ENCODE data around the gene SEZ6L2.
A peak's percentile ranks its signal among the peaks of the same experiment; 100 is the strongest.

SEZ6L2 gene

DNA sequence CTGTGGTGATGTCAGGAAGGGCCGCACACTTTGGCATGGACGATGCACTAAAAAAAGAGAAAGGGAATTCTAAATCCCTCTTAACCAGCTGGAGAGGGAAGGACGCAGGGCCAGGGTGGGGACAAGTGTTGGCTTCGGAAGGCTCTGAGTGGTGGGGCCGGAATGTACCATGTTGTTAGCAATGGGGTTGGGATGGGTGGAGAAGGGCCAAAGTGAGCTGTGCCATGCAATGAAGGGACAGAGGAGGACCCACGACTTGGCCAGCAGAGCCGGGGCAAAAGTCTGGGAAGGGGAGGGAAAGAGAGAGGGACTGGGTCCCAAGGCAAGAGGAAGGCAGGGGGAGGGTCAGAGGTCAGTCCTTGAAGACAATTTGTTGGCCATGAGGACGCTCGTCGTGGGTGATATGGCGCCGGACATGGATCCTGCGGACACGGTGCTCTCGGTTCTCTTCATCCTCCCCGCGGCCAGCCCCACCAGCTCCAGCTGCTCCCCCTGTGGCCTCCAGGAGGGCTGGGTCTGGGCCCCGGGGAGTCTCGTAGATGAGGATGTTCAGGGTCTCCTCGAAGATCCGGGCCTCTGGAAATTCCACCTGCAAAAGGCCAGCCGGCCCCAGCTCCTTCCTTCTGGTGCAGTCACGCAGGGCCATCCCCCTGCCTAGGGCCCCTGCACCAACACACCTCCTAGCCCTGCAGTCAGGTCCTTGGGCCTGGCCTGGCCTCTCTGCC is 7.3 kb upstream of the SEZ6L2 start:
- no peak overlapping the region for H3K27ac ChIP-seq

GRCh38 chr16:29905668-29906067 is 6.3 kb upstream of the SEZ6L2 start:
- no peak overlapping the region for H3K9ac ChIP-seq (ENCODE audit: insufficient read length)
- no peak for DNase-seq (ENCODE audit: low read depth, low spot score)
- TF ChIP-seq EZH2 (IDR thresholded peaks at IDR 0.05) (no peak), FOXP2 (optimal IDR thresholded peaks at IDR 0.05; ENCODE audit: control extremely low read depth, extremely low read length, insufficient read depth) (no peak), POLR2AphosphoS5 (IDR thresholded peaks at IDR 0.05; ENCODE audit: borderline replicate concordance, low read depth, low read length) (no peak)
- H3K4me3 ChIP-seq, result no peak overlapping the region
- no peaks in the 10 kb centered on the region for H3K9me3 ChIP-seq (ENCODE audit: low read depth, low read length)
- H3K36me3 ChIP-seq (ENCODE audit: insufficient read depth, low read length), result no peaks in the 10 kb centered on the region
- H3K27ac ChIP-seq, result no peak overlapping the region

More for the DNA sequence above, 7.3 kb upstream of the SEZ6L2 start:
- H3K36me3 ChIP-seq (ENCODE audit: insufficient read depth, low read length), result no peaks in the 10 kb centered on the region
- no peak for DNase-seq (ENCODE audit: low read depth, low spot score)
- H3K9me3 ChIP-seq (ENCODE audit: low read depth, low read length), result no peaks in the 10 kb centered on the region
- no peak overlapping the region for H3K9ac ChIP-seq (ENCODE audit: insufficient read length)
- TF ChIP-seq EZH2 (IDR thresholded peaks at IDR 0.05), result no peak
- TF ChIP-seq FOXP2 (optimal IDR thresholded peaks at IDR 0.05; ENCODE audit: control extremely low read depth, extremely low read length, insufficient read depth), result no peak
- no peak for TF ChIP-seq POLR2AphosphoS5 (IDR thresholded peaks at IDR 0.05; ENCODE audit: borderline replicate concordance, low read depth, low read length)
- H3K4me3 ChIP-seq, result no peak overlapping the region

GRCh38 chr16:29904947-29905346 is 5.6 kb upstream of the SEZ6L2 start:
- H3K4me3 ChIP-seq, result no peak overlapping the region
- no peak overlapping the region for H3K9ac ChIP-seq (ENCODE audit: insufficient read length)
- no peaks in the 10 kb centered on the region for H3K9me3 ChIP-seq (ENCODE audit: low read depth, low read length)
- no peak for DNase-seq (ENCODE audit: low read depth, low spot score)
- TF ChIP-seq POLR2AphosphoS5 (IDR thresholded peaks at IDR 0.05; ENCODE audit: borderline replicate concordance, low read depth, low read length) (no peak), FOXP2 (optimal IDR thresholded peaks at IDR 0.05; ENCODE audit: control extremely low read depth, extremely low read length, insufficient read depth) (no peak), EZH2 (IDR thresholded peaks at IDR 0.05) (no peak)
- H3K27ac ChIP-seq, result no peak overlapping the region
- no peaks in the 10 kb centered on the region for H3K36me3 ChIP-seq (ENCODE audit: insufficient read depth, low read length)

- Histone ChIP-seq H3K9me3 (ENCODE audit: low read depth, low read length) (no peaks in the 10 kb centered on the region), H3K4me3 (no peak overlapping the region), H3K36me3 (ENCODE audit: insufficient read depth, low read length) (no peaks in the 10 kb centered on the region), H3K27ac (no peak overlapping the region), H3K9ac (ENCODE audit: insufficient read length) (no peak overlapping the region)
- TF ChIP-seq POLR2AphosphoS5 (IDR thresholded peaks at IDR 0.05; ENCODE audit: borderline replicate concordance, low read depth, low read length), result no peak
- TF ChIP-seq EZH2 (IDR thresholded peaks at IDR 0.05), result no peak
- TF ChIP-seq FOXP2 (optimal IDR thresholded peaks at IDR 0.05; ENCODE audit: control extremely low read depth, extremely low read length, insufficient read depth), result no peak
- DNase-seq (ENCODE audit: low read depth, low spot score), result no peak
Observed at GRCh38 chr16:29903590-29903989, 4.2 kb upstream of the SEZ6L2 start.

DNA sequence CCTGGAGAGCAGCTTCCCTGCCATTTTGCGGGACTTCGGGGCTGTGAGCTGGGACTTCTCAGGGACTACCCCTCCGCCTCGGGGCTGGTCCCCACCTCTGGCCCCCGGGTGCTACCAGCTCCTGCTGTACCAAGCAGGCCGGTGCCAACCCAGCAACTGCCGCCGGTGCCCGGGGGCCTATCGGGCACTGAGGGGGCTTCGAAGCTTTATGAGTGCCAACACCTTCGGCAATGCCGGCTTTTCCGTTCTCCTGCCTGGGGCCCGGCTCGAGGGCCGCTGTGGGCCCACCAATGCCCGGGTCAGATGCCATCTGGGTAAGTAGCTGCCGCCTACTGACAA is 2.2 kb upstream of the SEZ6L2 start:
- H3K4me3 ChIP-seq, result no peak overlapping the region
- TF ChIP-seq POLR2AphosphoS5 (IDR thresholded peaks at IDR 0.05; ENCODE audit: borderline replicate concordance, low read depth, low read length) (no peak), FOXP2 (optimal IDR thresholded peaks at IDR 0.05; ENCODE audit: control extremely low read depth, extremely low read length, insufficient read depth) (no peak), EZH2 (IDR thresholded peaks at IDR 0.05) (no peak)
- H3K36me3 ChIP-seq (ENCODE audit: insufficient read depth, low read length), result no peaks in the 10 kb centered on the region
- H3K27ac ChIP-seq, result no peak overlapping the region
- no peak overlapping the region for H3K9ac ChIP-seq (ENCODE audit: insufficient read length)
- DNase-seq (ENCODE audit: low read depth, low spot score), result no peak
- no peaks in the 10 kb centered on the region for H3K9me3 ChIP-seq (ENCODE audit: low read depth, low read length)

DNA sequence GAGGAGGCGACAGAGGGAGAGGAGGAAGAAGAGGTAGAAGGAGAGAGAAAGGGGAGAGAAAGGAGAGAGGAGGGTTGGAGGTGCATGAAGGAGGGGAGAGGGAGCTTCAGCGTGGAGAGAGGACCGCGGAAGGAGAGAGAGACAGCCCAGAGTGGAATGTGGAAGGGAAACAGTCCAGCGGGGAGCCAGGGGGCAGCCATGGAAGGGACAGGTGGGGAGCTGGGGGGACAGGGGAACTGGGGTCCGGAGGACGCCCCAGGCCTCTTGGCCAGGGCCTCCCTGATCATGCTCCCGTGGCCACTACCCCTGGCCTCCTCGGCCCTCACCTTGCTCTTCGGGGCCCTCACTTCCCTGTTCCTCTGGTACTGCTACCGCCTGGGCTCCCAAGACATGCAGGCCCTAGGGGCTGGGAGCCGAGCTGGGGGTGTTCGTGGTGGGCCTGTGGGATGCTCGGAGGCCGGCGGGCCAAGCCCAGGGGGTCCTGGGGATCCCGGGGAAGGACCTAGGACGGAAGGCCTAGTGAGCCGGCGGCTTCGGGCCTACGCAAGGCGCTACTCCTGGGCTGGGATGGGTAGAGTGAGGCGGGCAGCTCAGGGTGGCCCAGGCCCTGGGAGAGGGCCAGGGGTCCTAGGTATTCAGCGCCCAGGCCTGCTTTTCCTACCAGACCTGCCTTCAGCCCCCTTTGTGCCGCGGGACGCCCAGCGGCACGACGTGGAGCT is 1.7 kb upstream of the SEZ6L2 start:
- DNase-seq (ENCODE audit: low read depth, low spot score), result no peak
- no peak for TF ChIP-seq EZH2 (IDR thresholded peaks at IDR 0.05)
- no peak for TF ChIP-seq POLR2AphosphoS5 (IDR thresholded peaks at IDR 0.05; ENCODE audit: borderline replicate concordance, low read depth, low read length)
- no peak for TF ChIP-seq FOXP2 (optimal IDR thresholded peaks at IDR 0.05; ENCODE audit: control extremely low read depth, extremely low read length, insufficient read depth)
- Histone ChIP-seq H3K9ac (ENCODE audit: insufficient read length) (no peak overlapping the region), H3K27ac (no peak overlapping the region), H3K36me3 (ENCODE audit: insufficient read depth, low read length) (no peaks in the 10 kb centered on the region), H3K4me3 (peak overlapping the region; percentile 80), H3K9me3 (ENCODE audit: low read depth, low read length) (no peaks in the 10 kb centered on the region)

GRCh38 chr16:29900102-29900887 is 945 bp upstream of the SEZ6L2 start, which contains the start of gene ASPHD1:
Gene ASPHD1 (plus strand): TSS chr16:29900488. CDS start chr16:29900972, 484 bp downstream.
- no peak within 1 kb of the TSS for H3K9ac ChIP-seq (ENCODE audit: insufficient read length)
- DNase-seq (ENCODE audit: low read depth, low spot score), result no peak
- H3K27ac ChIP-seq, result no peak within 1 kb of the TSS
- H3K9me3 ChIP-seq (ENCODE audit: low read depth, low read length), result no peaks in the 10 kb centered on the region
- H3K4me3 ChIP-seq, result peak within 1 kb of the TSS; percentile 80
- TF ChIP-seq FOXP2 (optimal IDR thresholded peaks at IDR 0.05; ENCODE audit: control extremely low read depth, extremely low read length, insufficient read depth) (peak; percentile 53), POLR2AphosphoS5 (IDR thresholded peaks at IDR 0.05; ENCODE audit: borderline replicate concordance, low read depth, low read length) (no peak), EZH2 (IDR thresholded peaks at IDR 0.05) (no peak)
- no peaks in the 10 kb centered on the region for H3K36me3 ChIP-seq (ENCODE audit: insufficient read depth, low read length)

Data from SK-N-MC (cell line).